ENCODE measurements around the gene CDH19. TPM values are rescaled to one million over a fixed set of nuclear protein-coding genes. Genes with fewer than 3 reads are reported as not detected.
"Not testable (repeated sequence)": the region's sequence is repeated elsewhere in the genome, so short reads cannot be mapped to it uniquely, and the experiment has no call there.

Gene CDH19
- polyA plus RNA-seq, 4 donors, result 0.46 to 1.3 (median 0.68) TPM

GRCh38 chr18:66473882-66474281, 130.0 kb downstream of the CDH19 start:
- DNase-seq (ENCODE audit: low read depth in 4 of 4, low spot score in 3 of 4), result no peak

GRCh38 chr18:66466184-66466583, 137.7 kb downstream of the CDH19 start:
- DNase-seq (ENCODE audit: low read depth in 4 of 4, low spot score in 3 of 4), result not testable (repeated sequence)

- no peak for DNase-seq (ENCODE audit: low read depth in 4 of 4, low spot score in 3 of 4)
These were observed 142.5 kb downstream of the CDH19 start for GRCh38 chr18:66461344-66461743.

DNA sequence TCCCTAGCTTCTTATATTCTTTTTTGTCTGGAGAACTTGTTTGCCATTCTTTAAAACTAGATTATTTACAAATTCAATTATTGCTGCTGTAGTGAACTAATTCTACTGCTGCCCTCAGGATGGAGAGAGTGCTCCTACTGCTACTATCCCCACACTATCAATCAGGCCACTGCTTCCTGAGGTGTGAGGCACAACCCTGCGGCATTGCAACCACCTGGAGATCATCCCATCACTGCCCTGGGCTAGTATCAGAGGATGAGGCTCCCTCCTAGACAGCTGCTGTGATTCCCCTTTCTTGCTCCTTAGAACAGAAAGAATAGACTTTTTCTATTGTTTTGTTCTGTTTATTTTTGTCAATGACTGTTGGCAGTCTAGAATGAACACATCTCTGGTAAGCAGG, 146.6 kb downstream of the CDH19 start:
- no peak for DNase-seq (ENCODE audit: low read depth in 4 of 4, low spot score in 3 of 4)

Measured in right renal pelvis (tissue), 4 donors.